Iris pigment epithelial cell (primary cell): ENCODE data around the gene PMF1.
"Not testable (repeated sequence)": the region's sequence is repeated elsewhere in the genome, so short reads cannot be mapped to it uniquely, and the experiment has no call there.

Experiments used
- DNase-seq: peaks from one replicate; pipeline ENCODE4 v3.0.0-alpha.2; 2011; ENCODE audit warnings: low read depth

The PMF1 gene

DNA sequence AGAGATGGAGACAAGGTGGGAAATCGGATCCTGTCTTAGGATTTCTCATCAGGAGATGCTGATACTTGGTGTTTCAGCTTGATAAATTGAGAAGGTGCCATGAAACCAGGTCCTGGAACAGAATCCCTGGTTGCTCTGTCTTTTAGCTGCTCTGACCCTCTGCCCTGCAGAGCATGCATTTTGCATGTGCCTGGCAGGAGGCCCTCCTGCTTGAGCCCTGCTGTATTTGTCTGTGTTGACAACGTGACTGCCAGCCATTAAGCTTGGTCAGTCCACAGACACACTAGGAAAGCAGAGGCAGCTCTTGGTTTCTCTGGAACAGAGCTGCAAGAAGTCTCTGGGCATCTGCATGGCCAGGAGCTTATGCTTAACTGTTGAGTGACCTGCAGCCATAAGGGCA lies 16.4 kb upstream of the PMF1 start:
- DNase-seq, result no peak

- DNase-seq, result no peak
These were observed 13.9 kb upstream of the PMF1 start for GRCh38 chr1:156198831-156199349.

GRCh38 chr1:156200044-156200443 lies 12.8 kb upstream of the PMF1 start:
- DNase-seq, result no peak

DNA sequence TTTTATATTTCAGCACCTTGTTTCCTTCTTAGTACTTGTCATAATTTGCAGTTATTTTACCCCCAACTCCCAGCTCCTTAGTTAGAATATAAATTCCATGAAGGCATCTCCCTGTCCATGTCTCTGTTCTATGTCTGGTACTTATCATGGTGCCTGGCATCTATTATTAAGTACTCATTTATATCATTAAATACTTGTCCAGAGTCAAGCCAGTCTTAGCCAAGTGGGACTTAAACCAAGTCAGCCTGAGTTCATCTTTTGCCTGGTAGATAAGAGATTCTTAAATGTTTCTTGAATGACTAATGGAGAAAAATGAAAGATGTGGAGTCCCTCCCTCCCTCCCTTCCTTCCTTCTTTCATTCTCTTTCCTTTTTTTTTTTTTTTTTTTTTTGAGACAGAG lies 9.5 kb upstream of the PMF1 start:
- DNase-seq, result peak; percentile 83

- peak; percentile 22 for DNase-seq
These were observed 8.1 kb upstream of the PMF1 start for GRCh38 chr1:156204686-156205085.

- DNase-seq, result no peak
These were observed 1.6 kb upstream of the PMF1 start for GRCh38 chr1:156211243-156211642.

DNA sequence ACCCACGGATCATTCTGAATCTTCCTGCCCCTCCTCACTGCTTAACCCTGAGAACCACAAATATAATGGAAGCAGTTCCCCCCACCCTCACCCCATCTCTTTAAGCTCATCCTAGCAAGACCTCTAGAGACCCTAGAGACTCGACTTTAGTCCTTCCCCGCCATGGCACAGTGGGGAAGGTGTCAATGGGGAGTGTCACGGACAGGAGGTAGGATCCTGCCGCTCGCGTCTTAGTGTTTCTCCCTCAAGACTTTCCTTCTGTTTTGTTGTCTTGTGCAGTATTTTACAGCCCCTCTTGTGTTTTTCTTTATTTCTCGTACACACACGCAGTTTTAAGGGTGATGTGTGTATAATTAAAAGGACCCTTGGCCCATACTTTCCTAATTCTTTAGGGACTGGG lies 677 bp upstream of the PMF1 start:
- DNase-seq, result no peak

GRCh38 chr1:156213644-156213966 lies 798 bp downstream of the PMF1 start:
- DNase-seq, result no peak

DNA sequence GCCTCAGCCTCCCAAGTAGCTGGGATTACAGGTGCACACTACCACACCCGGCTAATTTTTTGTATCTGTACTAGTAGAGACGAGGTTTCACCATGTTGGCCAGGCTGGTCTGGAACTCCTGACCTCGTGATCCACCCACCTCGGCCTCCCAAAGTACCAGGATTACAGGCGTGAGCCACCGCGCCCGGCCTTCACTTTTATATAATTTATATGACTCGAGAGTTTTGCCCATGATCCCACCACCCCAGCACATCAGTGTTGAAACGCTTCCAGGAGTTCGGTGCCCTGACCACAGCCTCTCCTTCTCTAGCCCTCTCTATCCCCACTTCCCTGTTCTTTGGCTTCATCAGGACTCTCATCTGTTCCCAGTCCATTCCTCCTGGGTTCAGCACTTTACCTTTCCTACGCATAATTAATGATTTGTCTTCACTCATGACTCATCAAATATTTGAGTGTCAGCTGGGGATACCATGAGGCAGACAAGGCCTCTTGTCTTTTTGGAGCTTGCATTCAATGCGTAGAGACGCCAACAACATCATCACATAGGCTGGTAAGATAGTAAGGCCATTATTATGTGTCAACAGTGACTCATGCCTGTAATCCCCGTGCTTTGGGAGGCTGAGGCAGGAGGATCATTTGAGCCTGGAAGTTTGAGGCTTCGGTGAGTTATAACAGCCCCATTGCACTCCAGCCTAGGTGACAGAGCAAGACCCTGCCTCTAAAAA lies 1.4 kb downstream of the PMF1 start:
- DNase-seq, result peak; percentile 79

GRCh38 chr1:156216361-156217086 lies 3.7 kb downstream of the PMF1 start:
- DNase-seq, result not testable (repeated sequence)

- DNase-seq, result peak; percentile 45
These were observed 5.1 kb downstream of the PMF1 start for GRCh38 chr1:156217871-156218270.

GRCh38 chr1:156220226-156220625 lies 7.4 kb downstream of the PMF1 start:
- no peak for DNase-seq

DNA sequence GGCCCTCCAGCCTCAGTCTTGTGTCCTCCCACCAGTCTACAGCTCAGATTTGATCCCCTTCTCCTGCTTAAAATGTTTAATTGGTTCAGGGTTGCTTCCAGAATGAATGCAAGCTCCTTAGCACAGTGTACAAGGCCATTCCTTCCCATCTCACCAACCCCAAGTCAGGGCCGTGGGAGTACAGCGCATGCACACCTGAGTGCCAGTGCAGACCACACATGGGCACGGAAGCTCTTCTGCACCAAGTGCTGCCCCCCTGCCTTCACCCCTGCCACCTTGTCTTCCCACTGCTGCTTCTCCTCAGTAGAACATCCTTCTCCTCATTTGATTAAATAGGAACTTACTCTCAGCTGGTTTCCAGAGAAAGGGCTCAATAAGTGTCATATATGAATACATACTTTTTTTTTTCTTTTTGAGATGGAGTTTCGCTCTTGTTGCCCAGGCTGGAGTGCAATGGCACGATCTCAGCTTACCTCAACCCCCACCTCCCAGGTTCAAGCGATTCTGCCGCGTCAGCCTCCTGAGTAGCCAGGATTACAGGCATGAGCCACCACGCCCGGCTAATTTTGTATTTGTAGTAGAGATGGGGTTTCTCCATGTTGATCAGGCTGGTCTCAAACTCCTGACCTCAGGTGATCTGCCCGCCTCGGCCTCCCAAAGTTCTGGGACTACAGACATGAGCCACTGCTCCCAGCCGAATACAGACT lies 9.3 kb downstream of the PMF1 start:
- no peak for DNase-seq

- DNase-seq, result no peak
These were observed 12.8 kb downstream of the PMF1 start for GRCh38 chr1:156225677-156226014.

- no peak for DNase-seq
These were observed 13.3 kb downstream of the PMF1 start for GRCh38 chr1:156226116-156226538.

GRCh38 chr1:156226782-156227181 lies 14.0 kb downstream of the PMF1 start:
- DNase-seq, result no peak

DNA sequence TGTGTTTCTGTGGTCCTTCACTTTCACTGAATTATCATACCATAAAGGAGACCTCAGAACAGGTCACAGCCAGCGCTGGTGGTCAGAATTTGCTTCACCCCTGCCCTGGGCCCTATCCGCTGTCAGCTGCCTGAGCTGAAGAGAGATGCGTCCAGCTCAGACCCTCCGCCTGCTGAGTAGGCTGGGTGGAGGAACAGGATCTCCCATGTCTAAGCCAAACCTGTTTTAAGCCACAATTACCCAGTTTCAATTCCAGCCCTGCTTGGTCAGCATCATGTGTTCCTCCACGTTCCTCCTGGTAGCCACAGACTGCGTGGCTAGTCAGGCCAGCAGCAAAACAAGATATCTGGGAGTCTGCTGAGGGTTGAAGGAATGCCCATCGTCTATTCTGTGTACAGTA lies 15.7 kb downstream of the PMF1 start:
- no peak for DNase-seq

DNA sequence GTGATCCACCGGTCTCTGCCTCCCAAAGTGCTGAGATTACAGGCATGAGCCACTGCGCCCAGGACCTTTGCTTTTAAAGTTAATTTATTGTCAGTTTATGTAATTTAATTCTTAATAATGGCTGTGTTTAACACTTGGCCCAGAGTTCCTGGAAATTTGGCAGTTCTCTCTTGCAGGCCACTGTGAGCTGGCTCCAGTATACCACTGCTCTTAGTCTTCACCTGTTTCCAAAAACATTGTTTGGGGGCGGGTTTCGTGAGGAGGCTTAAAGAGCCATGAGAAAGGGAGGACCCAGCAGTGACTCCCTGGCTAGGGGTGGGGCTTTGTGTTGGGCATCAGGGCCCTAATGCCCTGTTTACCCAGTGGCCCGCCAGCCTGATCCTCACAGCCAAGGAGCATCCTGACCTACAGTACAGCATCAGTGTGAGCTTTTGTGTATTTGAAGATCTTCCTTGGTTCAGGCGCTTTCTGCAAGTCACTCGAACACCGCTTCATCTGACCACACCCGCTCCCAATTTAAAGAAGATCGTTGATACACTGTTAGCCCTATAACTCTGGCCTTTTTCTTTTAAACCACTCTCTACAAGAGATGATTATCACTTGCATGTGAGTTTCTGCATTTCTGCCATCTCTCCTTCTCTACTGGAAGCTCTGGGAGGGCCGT lies 17.1 kb downstream of the PMF1 start:
- DNase-seq, result no peak

DNA sequence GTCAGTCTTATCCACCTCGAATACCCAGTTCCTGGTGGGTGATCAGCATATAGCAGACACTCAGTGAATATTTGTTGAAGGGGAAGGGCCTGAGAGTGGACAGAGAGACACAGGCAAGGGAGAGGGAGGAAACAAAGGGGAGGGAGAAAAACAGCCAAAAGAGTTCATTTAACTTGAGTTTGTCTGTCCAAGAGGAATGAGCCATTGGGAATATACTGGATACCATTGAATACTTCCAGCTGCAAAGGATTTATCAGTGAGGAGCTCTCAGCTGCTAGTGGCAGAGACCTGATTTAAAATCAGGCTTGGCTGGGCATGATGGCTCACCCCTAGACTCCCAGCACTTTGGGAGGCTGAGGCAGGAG lies 17.6 kb downstream of the PMF1 start:
- no peak for DNase-seq

- no peak for DNase-seq
These were observed 19.5 kb downstream of the PMF1 start for GRCh38 chr1:156232201-156232894.

DNA sequence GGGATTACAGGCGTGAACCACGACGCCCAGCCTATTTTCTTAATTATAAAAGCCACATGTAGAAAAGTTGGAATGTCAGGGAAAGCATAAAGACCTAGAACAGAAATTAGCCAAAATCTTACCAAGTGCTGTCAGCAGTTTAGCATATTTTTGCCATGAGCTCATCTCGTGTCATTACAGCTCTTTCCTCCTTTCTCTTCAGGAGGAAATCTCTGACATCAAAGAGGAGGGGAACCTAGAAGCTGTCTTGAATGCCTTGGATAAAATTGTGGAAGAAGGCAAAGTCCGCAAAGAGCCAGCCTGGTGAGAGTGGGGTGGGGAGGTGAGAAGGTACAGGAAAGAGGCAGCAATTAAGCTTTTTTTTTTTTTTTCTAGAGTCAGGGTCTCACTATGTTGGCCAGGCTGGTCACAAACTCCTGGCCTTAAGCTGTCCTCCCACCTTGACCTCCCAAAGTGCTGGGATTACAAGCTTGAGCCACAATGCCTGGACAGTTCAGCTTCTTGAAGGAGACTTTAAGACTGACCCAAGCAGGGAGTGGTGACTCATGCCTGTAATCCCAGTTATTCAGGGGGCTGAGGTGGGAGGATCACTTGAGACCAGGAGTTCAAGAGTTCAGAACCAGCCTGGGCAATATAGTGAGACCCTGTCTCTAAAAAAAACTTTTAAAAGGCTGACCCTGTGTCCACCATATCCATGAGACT lies 20.8 kb downstream of the PMF1 start:
- DNase-seq, result peak; percentile 86
